Transverse colon (tissue), 4 donors: Measurements from ENCODE around the gene IGFL3.

Experiments used
- CTCF ChIP-seq, 5 experiments: fragments of 200-600 bp in 3 of 5; fragments of 450-650 bp in 2 of 5; sonication (generic) in 3 of 5; IDR thresholded peaks; 1 replicate in 2 of 5; 2 replicates in 3 of 5; pipeline ENCODE4 v1.5.1; 2016 to 2017; ENCODE audit warnings: antibody characterized with exemption in 5 of 5, inconsistent platforms in 3 of 5, mild to moderate bottlenecking in 2 of 5, moderate library complexity in 1 of 5
- EP300 ChIP-seq: sonication (generic); formaldehyde crosslinking; IDR thresholded peaks from one replicate; pipeline ENCODE4 v1.6.1; 2017; ENCODE audit warnings: antibody characterized with exemption, low read depth
- POLR2A ChIP-seq: fragments of 450-650 bp; IDR thresholded peaks from one replicate; pipeline ENCODE4 v1.6.1; 2016; ENCODE audit warnings: antibody characterized with exemption, mild to moderate bottlenecking, moderate library complexity
- POLR2AphosphoS5 ChIP-seq, 3 donors: sonication (generic); formaldehyde crosslinking; IDR thresholded peaks; one replicate each; pipeline ENCODE4 v1.6.1; 2016; ENCODE audit warnings: antibody characterized with exemption in 3 of 3

DNA sequence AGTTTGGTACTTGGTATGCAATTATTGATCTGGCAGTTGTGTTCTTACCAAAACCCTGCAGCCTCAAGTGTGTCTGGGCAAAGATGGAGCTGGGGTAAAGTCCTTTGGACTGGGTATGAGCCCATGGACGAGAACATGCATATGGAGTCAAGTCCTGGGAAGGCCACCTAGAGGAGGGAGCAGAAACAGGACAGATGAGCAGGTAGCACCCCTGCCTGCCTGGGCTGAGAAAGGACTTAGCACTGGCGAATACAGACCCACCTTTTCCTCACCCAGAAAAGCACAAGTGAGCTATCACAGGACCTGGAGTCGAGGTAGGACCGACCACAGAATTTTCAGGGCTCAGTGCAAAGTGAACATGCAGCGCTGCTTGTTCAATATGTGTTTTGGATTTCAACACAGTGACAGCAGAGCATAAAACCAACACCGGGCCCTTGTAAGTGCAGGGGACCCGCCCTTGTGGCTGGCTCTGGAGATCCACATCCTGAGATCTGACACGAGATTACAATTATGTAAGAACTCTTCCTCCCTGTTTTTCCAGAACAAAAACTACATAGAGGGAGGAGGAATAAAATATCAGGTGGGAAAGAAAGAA lies 49.5 kb upstream of the IGFL3 start:
- no peak for TF ChIP-seq CTCF (IDR thresholded peaks at IDR 0.05)
- TF ChIP-seq POLR2AphosphoS5 (IDR thresholded peaks at IDR 0.05): no peak
- no peak for TF ChIP-seq EP300
- no peak for TF ChIP-seq POLR2A
